Measurements from ENCODE around the gene TMEM30A. TPM values are rescaled to one million over a fixed set of nuclear protein-coding genes. Genes with fewer than 3 reads are reported as not detected.
A peak's percentile ranks its signal among the peaks of the same experiment; 100 is the strongest.

Gene TMEM30A
- total RNA-seq, 1 donor, result 126 TPM

- no peaks in the 10 kb centered on the region for H3K36me3 ChIP-seq (ENCODE audit: insufficient read depth, low read length)
These were observed 60.2 kb downstream of the TMEM30A start for GRCh38 chr6:75224303-75224926.

GRCh38 chr6:75223428-75223827 lies 61.2 kb downstream of the TMEM30A start:
- Histone ChIP-seq H4K20me1 (ENCODE audit: insufficient read depth, low read length) (no peaks in the 10 kb centered on the region), H3K4me1 (ENCODE audit: insufficient read depth, low read length) (peaks cover 5% of the 10 kb centered on the region), H2AFZ (ENCODE audit: low read length) (no peak overlapping the region), H3K9me3 (ENCODE audit: low read depth, low read length) (no peaks in the 10 kb centered on the region), H3K4me3 (ENCODE audit: insufficient read depth, low read length) (no peak overlapping the region), H3K36me3 (ENCODE audit: insufficient read depth, low read length) (no peaks in the 10 kb centered on the region), H3K27me3 (ENCODE audit: insufficient read depth, low read length) (no peaks in the 10 kb centered on the region), H3K4me2 (ENCODE audit: insufficient read depth, low read length) (peak overlapping the region; percentile 16), H3K79me2 (ENCODE audit: insufficient read depth, low read length) (no peaks in the 10 kb centered on the region), H3K27ac (ENCODE audit: low read depth, low read length) (no peak overlapping the region)
- DNase-seq (ENCODE audit: insufficient read length, low spot score, missing footprints), result peak; percentile 3
- TF ChIP-seq, protein P1, sequence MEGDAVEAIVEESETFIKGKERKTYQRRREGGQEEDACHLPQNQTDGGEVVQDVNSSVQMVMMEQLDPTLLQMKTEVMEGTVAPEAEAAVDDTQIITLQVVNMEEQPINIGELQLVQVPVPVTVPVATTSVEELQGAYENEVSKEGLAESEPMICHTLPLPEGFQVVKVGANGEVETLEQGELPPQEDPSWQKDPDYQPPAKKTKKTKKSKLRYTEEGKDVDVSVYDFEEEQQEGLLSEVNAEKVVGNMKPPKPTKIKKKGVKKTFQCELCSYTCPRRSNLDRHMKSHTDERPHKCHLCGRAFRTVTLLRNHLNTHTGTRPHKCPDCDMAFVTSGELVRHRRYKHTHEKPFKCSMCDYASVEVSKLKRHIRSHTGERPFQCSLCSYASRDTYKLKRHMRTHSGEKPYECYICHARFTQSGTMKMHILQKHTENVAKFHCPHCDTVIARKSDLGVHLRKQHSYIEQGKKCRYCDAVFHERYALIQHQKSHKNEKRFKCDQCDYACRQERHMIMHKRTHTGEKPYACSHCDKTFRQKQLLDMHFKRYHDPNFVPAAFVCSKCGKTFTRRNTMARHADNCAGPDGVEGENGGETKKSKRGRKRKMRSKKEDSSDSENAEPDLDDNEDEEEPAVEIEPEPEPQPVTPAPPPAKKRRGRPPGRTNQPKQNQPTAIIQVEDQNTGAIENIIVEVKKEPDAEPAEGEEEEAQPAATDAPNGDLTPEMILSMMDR (IDR thresholded peaks at IDR 0.05; ENCODE audit: extremely low read depth, low read depth, low read length), result no peak

More at GRCh38 chr6:75224303-75224926, 60.2 kb downstream of the TMEM30A start:
- H3K27me3 ChIP-seq (ENCODE audit: insufficient read depth, low read length), result no peaks in the 10 kb centered on the region
- no peak overlapping the region for H3K4me2 ChIP-seq (ENCODE audit: insufficient read depth, low read length)
- TF ChIP-seq, protein P1 (IDR thresholded peaks at IDR 0.05; ENCODE audit: extremely low read depth, low read depth, low read length), result no peak
- no peak overlapping the region for H2AFZ ChIP-seq (ENCODE audit: low read length)
- no peak overlapping the region for H3K27ac ChIP-seq (ENCODE audit: low read depth, low read length)
- H3K4me1 ChIP-seq (ENCODE audit: insufficient read depth, low read length), result peaks cover 5% of the 10 kb centered on the region
- no peaks in the 10 kb centered on the region for H3K9me3 ChIP-seq (ENCODE audit: low read depth, low read length)
- no peaks in the 10 kb centered on the region for H3K79me2 ChIP-seq (ENCODE audit: insufficient read depth, low read length)
- H4K20me1 ChIP-seq (ENCODE audit: insufficient read depth, low read length), result no peaks in the 10 kb centered on the region
- H3K4me3 ChIP-seq (ENCODE audit: insufficient read depth, low read length), result no peak overlapping the region
- DNase-seq (ENCODE audit: insufficient read length, low spot score, missing footprints), result no peak

DNA sequence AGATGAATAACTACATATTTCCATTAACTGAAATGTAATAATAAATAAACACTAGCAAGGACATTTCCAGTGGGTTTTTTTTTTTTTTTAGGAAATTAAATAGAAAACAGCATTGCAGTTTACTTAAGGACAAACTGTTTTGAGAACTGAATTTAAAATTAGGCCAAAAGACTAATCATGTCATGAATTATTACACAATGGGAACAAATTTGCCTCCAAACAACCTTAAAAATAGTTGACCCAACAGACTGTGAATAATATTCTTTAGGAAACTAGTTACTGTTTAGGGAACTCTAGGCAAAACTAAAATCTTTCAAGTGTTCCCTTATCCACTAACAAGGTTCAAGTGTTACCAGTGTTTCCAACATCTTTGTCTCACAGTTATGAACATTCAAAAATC lies 62.3 kb downstream of the TMEM30A start:
- no peak overlapping the region for H3K4me3 ChIP-seq (ENCODE audit: insufficient read depth, low read length)
- H3K27me3 ChIP-seq (ENCODE audit: insufficient read depth, low read length), result no peaks in the 10 kb centered on the region
- H4K20me1 ChIP-seq (ENCODE audit: insufficient read depth, low read length), result no peaks in the 10 kb centered on the region
- H3K79me2 ChIP-seq (ENCODE audit: insufficient read depth, low read length), result no peaks in the 10 kb centered on the region
- H3K4me1 ChIP-seq (ENCODE audit: insufficient read depth, low read length), result peaks cover 10% of the 10 kb centered on the region
- DNase-seq (ENCODE audit: insufficient read length, low spot score, missing footprints), result no peak
- H3K36me3 ChIP-seq (ENCODE audit: insufficient read depth, low read length), result no peaks in the 10 kb centered on the region
- TF ChIP-seq, protein P1 (IDR thresholded peaks at IDR 0.05; ENCODE audit: extremely low read depth, low read depth, low read length), result no peak
- H3K4me2 ChIP-seq (ENCODE audit: insufficient read depth, low read length), result no peak overlapping the region
- no peak overlapping the region for H2AFZ ChIP-seq (ENCODE audit: low read length)
- H3K27ac ChIP-seq (ENCODE audit: low read depth, low read length), result no peak overlapping the region
- H3K9me3 ChIP-seq (ENCODE audit: low read depth, low read length), result no peaks in the 10 kb centered on the region

DNA sequence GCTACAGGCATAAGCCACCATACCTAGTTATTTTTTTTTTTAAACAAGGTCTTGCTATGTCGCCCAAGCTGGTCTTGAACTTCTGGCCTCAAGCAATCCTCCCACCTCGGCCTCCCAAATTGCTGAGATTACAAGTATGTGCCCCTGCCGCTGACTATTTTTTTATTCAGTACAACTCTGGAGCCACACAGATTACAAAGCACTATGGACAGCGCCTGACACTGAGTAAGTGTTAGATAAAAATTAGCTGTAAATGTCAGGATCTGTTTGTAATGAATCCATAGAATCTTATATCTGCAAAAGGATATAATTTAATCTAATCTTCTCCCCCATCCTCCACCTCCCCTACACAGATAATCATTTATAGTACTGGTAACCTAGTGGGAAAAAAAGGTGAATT lies 63.5 kb downstream of the TMEM30A start:
- no peak for DNase-seq (ENCODE audit: insufficient read length, low spot score, missing footprints)
- Histone ChIP-seq H3K9me3 (ENCODE audit: low read depth, low read length) (no peaks in the 10 kb centered on the region), H3K79me2 (ENCODE audit: insufficient read depth, low read length) (no peaks in the 10 kb centered on the region), H3K36me3 (ENCODE audit: insufficient read depth, low read length) (no peaks in the 10 kb centered on the region), H3K4me3 (ENCODE audit: insufficient read depth, low read length) (no peak overlapping the region), H3K4me2 (ENCODE audit: insufficient read depth, low read length) (no peak overlapping the region), H4K20me1 (ENCODE audit: insufficient read depth, low read length) (no peaks in the 10 kb centered on the region), H3K27me3 (ENCODE audit: insufficient read depth, low read length) (no peaks in the 10 kb centered on the region), H2AFZ (ENCODE audit: low read length) (no peak overlapping the region), H3K27ac (ENCODE audit: low read depth, low read length) (no peak overlapping the region), H3K4me1 (ENCODE audit: insufficient read depth, low read length) (peaks cover 14% of the 10 kb centered on the region)
- TF ChIP-seq, protein P1 (IDR thresholded peaks at IDR 0.05; ENCODE audit: extremely low read depth, low read depth, low read length), result no peak

Data from osteoblast (primary cell).